NCI-H2029 (cell line): Measurements from ENCODE around the gene DSE.

Source experiments
- DNase-seq: peaks from one replicate; lab custom pipeline; 2025; lab: John Stamatoyannopoulos, UW

Gene DSE

DNA sequence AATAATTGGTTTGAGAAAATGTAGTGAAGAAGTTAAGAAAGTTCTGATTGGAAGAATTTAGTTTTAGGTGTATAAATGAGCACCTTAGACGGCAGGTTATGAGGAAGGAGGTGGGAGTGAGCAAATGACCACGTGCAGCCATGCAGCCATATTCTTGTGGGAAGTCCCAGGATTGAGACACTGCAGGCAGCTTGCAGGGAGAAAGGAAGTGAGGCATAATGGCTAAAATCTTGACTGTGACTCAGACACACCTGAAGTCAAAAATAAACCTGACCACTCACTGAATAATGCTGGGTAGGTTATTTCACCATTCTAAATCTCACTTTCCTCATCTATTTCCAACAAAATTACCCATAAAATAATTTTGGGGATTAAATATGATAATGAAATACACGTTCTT is 16.6 kb downstream of the DSE start:
- DNase-seq: no peak

DNA sequence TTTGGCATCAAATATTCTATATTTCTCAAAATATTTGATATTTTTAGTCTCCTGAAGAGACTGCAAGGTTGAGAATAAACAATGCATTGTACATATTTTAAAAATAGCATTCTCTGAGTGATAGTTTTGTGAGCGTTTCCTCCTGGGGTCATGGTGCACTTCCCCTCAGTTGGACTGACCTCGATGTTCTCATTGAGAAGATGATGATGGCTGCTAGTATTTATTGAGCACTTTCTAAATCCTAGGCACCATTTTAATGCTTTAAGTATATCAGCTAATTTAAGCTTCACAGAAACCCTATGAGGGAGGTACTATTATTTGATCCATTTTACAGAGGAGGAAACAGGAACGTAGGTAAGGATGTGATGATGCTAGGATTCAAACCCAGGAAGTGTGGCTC is 18.2 kb downstream of the DSE start:
- DNase-seq: no peak

DNA sequence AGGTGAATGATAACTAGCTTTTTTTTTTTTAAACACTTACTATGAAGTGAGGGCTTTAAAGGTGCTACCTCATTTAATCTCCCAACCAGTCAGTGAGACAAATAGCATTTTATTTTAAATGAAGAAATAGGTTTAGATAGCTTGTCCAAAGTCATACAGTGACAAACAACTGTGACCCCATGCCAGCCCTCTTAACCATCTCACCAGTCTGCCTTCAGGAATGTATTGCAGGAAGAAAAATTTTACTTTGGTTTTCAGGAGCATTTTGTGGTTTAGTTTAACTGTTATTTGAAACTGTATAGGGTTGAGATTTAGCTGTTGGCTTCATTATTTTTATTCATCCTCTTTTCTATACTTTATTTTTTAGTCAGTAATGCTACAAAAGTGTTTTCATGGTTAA is 18.6 kb downstream of the DSE start:
- DNase-seq: no peak

DNA sequence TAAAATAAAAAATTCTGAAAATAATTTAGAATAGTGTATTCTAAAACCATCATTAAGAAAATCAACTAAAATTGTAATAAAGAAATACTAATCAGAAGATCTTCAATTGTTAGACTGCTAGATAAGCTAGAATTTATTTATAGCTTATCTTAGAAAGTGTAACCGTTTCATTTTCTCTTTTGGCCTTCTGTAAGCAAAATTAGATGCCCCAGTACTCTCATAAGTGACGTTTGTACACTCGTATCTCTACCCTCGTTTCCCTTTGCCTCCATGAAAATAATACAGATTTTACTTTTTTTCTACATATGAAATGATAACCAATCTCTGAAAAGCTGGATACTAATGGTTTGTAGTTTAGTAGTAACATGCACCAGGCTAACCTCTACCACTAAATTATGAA is 19.8 kb downstream of the DSE start:
- DNase-seq: no peak

DNA sequence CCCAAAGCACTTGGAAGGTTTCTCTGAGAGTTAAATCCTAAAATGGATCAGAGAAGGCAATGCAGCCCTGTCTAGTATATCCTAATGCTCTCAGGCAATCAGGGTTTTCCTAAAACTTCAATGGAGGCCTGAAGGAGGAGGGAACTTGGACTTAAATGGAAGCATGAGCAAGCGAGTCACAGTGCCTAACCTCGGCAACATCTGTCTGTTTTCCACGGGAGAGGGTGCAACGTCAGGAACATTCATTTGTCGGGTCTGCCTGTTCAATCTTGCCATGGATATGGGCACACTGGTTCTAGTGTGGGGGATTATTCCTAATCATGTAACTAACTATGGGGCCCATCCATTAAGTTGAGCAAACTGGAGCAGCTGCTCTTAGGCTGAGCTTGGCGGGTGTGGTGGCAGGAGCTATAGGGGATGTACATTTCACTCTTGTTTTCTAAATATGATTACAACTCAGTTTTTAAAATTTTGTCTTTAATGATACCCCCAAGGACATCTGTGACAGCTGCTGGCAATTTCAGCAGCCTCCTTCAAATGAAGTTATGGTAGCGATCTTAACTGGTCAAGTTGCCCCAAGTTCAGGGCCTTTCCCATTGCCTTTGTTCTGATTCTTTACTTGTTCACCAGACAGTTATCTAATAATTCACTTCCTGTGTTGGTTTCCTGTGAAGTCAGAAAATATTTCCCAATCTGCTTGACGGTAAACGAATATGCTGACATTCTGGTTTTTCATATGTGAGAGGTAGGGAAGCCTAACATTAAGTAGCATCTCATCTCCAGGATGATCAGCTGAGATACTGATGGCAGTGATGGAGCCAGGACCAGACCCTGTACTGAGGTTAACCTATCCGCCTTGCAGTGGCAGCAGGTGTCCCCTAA is 21.6 kb downstream of the DSE start:
- no peak for DNase-seq

DNA sequence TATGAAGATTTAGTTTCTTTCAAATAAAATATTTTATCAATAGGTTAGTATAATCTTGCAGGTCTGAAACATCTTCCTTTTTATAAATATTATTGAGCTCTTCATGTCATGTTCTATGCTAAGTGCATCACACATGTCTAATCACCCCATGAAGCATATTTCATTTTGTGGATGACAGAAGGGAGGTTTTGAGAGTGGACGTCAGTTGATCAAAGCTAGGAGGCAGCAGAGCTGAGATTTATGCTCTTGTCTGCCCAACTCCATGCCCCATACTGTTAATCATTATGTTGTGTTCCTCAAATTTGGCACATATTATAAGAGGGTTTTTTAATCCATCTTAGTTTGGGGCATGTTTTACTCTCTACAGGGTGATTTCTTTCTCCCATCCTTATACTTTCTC is 22.7 kb downstream of the DSE start:
- DNase-seq: no peak

DNA sequence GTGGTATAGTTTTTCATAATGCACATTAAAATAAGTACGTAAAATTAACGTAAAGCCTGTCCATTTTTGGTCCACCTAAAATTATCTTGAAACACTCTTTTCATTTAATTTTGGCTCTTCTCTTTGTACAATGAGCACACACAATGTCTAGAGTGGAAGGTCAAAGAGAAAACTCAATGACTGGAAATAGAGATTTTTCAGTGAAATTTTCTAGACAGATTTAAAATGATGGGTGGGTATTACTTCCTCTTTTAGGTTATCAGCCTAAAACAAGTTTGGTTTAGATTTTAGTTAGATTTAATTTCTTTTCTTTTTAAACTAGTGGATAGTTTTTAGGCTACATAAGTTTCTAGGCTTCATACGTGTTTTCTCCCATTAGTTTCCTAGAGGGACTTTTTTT is 24.9 kb downstream of the DSE start:
- DNase-seq: no peak

DNA sequence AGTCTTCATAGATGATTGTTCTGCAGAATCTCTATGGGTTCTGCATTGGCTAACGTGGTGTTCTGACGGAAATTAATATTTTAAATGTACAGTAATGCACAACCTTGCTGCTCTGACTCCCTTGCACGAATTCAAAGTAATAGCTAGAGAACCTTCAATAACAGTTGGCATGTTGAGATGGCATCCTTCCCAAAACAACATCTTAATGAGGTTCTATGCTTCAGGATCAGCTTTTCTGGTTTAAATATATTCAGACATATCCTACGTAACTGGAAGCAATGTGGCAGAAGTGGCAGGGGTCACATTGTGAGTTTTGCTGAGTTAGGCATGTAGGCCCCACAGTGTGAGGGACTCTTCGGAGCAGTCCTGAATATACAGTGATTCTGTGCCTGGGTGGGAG is 25.7 kb downstream of the DSE start:
- no peak for DNase-seq

DNA sequence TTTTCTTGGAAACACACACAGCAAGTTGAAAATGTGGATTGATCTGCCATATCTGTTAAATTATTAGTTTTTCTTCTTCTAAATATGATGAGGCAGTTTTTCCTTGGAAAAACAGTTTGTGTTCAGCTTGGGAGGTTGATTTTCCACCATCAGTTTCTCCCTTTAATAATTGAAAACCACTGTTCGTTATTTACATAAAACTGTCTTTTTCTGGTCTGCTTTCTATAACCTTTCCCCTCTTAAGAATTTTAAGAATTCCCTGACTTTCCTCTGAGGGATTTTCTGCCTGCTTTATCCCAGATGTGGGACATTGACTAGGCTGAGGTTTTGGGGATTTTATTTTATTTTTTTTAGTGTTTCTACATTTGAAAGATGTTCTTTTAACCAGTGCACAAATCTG is 27.2 kb downstream of the DSE start:
- no peak for DNase-seq

DNA sequence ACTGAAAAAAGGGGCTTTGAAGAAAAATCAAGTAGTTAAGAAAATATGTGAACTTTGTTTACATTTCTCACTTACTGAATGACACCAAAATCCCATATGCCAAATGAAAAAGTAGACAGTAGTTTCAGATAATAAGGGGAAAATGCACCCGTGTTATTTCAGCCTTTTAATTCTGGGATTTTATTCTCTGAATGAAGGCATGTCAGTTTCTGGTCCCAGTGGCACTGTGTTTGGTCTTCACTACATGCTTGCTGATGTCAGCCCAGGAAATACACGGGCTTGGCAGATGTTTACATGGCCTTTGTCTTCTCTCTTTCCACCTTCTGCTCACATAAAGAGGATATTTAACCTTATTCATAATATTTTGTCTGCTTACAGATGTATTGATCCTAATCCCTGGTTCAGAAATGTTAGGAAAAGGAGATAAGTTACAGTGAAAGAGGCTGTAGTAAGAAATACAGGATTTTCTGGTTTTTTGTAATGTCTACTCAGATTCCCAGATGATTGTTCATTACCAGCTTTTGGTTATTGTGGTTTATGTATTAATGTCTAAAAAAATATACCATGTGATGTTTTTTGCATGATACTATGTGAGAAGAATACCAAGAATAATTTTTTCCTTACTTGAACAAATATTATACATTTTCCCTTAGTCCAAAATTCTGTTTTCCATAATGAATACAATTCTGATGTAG is 27.7 kb downstream of the DSE start:
- peak; percentile 97 for DNase-seq

DNA sequence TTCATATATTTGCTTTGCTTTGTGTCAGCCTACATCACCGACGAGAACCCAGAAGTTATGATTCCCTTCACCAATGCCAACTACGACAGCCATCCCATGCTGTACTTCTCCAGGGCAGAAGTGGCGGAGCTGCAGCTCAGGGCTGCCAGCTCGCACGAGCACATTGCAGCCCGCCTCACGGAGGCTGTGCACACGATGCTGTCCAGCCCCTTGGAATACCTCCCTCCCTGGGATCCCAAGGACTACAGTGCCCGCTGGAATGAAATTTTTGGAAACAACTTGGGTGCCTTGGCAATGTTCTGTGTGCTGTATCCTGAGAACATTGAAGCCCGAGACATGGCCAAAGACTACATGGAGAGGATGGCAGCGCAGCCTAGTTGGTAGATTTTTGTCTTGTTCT is 28.5 kb downstream of the DSE start:
- DNase-seq: no peak

DNA sequence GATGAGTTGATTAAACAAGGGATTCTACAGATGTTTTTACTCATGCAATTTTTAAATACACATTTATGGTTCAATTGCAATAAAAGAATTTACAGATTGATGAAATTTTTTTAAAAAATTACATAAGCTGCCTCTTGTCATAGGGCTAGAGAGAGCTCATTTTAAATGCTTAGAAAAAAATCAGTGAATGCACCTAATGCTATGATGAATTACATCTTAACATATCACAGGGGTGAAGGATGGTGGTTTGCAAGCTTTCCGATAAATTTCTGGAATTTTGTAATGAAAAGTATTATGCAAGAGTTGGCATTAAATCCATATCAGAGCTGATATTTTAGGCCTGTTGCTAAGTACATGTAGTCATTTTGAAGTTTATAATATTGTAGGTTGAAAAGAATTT is 29.6 kb downstream of the DSE start:
- no peak for DNase-seq

DNA sequence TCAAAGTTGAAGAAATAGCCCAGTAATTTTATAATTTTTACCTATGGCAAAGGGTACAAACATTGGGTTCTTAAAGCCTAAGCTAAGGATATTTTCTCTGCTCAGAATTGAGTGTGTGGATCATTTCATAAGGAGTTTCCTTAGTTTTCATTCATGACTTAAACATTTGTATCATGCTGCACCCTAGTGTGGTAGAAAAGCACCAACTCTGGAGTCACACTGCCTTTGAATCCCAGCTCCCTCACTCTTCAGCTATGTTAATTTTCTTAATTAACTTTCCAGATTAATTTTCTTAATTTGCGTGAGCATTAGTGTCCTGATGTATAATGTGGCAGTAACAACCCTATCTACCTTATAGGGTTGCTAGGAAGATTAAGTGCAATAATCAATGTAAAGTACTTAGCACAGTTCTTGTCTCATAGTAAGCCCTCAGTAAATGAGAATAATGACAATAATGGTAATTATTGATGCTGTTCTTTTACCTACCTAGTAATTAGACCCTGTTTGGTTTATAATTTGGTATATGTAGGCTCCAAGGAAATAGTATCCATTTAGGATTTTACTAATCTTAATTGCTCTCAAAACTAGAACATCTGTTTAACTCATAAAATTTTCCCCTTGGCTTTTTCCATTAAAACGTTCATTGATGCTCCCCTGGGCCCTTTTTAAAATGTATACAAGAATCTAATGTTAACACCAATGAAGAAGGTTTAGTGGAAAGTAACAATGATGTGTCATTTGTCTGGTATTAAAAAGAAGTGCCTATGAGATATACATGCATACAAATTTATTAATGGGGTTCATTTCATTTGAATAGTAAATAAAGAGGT is 31.6 kb downstream of the DSE start:
- DNase-seq: no peak

DNA sequence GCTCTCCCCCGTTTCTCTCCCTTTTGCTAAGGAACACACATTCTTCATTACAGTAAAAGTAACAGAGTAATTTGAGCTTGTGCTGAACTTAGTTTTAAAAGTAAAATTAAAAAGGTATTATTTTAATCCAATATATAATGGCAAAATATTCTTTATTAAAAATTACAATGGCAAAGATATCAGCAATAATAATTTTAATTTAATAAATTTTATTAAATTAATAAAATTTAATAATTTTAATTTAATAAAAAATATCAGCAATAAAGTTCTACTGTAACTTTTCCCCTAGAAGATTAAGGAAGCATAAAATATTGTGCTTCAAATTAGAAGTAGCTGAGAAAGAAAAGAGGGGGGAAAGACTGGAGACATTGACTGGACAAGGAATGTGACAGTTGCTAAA is 32.5 kb downstream of the DSE start:
- DNase-seq: no peak

DNA sequence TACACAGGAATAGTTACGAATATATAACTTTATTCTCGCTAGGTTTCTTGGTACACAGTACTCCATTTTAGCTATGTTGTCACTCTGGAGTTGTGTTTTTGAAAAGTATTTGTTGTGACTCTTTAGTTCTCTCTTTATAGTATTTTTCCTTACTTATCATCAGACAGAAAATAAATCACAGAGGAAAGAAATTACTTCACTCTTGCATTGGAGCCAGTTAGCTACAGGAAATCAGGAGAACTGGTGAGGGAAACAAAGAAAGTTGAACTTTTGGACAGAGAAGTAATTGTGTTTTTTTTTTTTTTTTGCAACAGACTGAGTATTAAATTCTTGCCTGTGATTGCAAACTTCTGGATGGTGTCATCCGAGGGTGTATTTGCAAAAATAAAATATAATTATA is 33.9 kb downstream of the DSE start:
- no peak for DNase-seq

DNA sequence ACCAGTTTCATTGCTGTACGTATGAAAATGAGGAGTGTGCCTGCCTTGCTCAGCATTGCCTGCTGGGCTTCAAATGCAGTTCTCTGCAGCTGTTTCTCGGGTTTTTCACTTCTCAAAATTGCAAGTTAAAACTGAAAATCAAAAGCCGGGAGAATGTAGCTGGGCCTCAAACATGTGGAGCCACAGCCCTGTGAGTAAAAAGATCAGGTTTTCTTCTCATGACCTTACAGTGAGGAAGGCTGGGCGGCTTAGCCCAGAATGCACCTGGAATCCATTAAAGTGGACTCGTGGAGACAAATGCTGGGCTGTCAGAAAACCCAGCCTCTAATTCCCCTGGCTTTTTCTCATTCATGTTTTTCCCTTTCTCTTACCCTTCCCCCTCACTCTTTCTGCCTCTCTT is 34.4 kb downstream of the DSE start:
- DNase-seq: no peak

DNA sequence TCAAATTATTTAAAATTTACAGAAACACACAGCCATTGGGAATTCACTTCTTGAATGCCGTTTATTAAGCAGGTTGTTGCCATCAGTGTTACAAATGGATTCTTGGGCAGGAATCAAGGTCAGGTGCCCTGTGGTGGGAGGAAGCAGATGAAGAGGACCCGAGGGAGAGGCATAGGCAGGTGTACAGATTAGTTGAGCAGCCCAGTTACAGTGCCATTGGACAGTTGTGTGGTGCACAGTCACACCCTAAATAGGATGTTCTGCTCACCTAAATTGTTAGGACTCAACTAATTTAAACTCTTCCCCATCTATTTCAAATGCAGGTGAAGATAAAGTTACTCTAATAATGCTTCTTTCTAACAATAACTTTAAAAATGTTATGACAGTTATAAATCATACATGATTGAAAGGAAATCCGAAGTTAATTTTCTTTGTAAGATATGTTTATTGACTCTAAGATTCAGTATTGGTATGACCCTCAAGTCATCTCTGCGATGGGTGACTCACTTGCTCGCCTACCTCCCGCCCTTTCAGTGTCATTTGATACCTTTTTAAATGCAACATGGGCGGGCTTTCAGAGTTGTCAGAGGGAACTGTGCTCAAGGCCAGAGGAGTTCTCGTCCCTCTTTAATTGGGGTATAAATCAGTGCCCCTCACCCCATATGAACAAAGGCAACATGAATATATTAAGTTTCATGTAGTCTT is 35.1 kb downstream of the DSE start:
- DNase-seq: no peak

DNA sequence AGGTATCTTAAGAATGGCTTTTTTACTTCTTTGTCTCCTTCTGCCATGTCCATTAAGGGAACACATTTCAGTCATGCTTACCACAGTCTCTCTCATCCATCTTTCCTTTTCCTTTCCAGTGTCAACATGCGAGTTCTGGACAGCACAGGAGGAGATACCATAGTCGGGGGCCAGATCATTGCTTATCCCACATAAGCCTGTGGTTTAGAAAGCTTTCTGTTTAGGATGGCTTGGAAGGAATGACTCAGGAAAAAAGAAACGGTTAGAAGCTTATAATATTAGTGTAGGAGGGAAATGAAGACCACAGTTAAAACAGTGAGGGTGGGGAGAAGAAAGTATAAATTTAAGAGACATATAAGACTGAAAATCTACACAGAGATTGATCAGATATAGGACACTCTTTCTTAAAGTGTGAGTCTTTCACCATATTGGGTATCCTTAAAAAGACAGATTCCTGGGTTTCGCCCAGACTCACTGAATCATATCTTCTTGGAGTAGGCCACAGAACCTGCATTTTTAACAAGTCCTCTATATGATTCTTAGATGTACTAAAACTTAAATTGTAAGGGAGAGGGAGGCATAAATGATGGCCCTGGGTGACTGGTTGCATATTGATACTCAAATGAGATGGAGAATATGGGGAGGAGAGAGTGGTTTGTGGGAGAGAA is 36.1 kb downstream of the DSE start:
- no peak for DNase-seq

DNA sequence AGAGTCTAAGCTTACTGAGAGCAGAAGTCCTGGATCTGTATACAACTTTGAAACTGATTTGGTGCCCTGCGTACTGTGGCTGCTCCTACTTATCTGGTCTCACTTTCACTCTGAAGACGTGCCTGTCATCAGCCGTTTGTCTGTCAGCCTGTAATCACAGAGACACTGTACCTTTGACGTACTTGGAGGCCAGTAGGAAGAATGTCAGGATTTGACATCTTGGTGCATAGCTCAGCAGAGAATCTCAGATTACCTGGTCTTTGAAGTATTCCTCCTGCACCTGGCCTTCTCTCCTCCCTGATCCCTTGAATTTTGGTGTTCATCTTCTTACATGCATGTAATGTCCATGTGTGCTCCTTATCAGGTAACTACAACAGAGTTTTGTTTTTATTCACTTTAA is 37.7 kb downstream of the DSE start:
- DNase-seq: no peak

DNA sequence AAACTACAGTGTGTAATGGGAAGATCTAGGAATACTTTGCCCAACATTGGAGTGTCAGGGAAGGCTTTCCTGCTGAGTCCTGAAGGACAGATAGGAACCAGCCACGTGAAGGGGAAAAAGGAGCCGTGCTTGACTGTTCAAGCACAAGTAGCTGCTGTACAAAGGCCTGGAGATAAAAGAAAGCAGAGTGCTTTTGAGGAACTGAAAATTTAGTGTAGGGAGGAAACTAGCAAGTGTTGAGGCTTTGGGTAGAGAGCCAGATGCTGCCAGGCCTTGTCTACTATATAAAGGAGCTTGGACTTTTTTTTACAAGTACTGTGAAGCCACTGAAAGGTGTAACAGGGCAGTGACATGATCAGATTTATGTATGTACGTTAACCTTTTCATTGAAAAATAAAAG is 39.0 kb downstream of the DSE start:
- DNase-seq: no peak

DNA sequence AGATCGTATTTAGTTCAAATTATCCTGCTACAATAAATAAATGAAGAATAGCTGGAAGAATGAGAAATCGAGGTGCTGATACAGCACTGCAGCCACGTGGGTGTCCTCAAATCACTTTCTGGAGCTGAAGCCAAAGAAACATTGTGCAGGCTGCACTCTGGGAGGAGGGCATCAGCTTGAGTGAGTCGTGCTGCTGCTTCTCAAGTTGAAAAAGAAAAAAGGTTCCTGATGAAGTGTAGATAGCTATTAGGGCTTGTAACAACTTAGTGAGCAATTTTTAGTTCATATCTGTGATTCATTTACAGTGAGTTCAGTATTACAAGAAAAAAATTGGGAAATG is 40.5 kb downstream of the DSE start:
- peak; percentile 93 for DNase-seq

DNA sequence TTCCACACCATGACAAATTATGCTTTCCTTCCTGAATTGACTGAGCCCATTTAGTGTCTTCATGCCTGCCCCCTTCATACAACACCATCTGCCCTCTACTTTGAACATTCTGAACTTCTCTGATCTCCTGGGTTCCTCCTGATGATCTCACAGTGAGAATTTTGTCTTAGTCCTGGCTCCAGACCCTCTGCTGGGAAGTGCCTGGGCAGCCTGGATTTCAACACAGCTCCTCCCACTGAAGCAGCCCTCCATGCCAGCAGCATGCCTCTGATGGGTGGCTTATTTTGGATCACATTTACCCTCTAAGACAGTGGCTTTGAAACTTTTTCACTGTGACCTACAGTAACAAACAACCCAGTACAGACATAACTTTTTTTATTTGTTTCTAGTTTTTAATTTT is 41.5 kb downstream of the DSE start:
- no peak for DNase-seq
